Activated CD8-positive, alpha-beta memory T cell treated with anti-CD3 and anti-CD28 coated beads, Interleukin-2, amount 50 U/mL, for 48 hours (primary cell): Measurements from ENCODE around the gene BCAM.

Experiments used
- DNase-seq: peaks from one replicate; pipeline ENCODE4 v3.0.0-alpha.2; 2020

The BCAM gene

GRCh38 chr19:44792281-44792680 lies 16.6 kb upstream of the BCAM start:
- DNase-seq = no peak

- DNase-seq = no peak
Observed at GRCh38 chr19:44794610-44795009, 14.3 kb upstream of the BCAM start.

GRCh38 chr19:44795398-44795987 lies 13.4 kb upstream of the BCAM start:
- DNase-seq = no peak

GRCh38 chr19:44796701-44797115 lies 12.2 kb upstream of the BCAM start:
- no peak for DNase-seq

GRCh38 chr19:44799627-44800346 lies 9.1 kb upstream of the BCAM start:
- DNase-seq = no peak

- DNase-seq = peak; percentile 98
Observed at GRCh38 chr19:44800461-44800860, 8.4 kb upstream of the BCAM start.

GRCh38 chr19:44803442-44804428 lies 5.2 kb upstream of the BCAM start:
- no peak for DNase-seq

GRCh38 chr19:44806291-44806690 lies 2.6 kb upstream of the BCAM start:
- DNase-seq = no peak

GRCh38 chr19:44807162-44807561 lies 1.7 kb upstream of the BCAM start:
- DNase-seq = no peak

- DNase-seq = no peak
Observed at GRCh38 chr19:44807652-44808462, 1.0 kb upstream of the BCAM start.

- no peak for DNase-seq
Observed at GRCh38 chr19:44809577-44810233, 802 bp downstream of the BCAM start.

GRCh38 chr19:44810234-44811121 lies 1.6 kb downstream of the BCAM start:
- DNase-seq = no peak

- DNase-seq = no peak
Observed at GRCh38 chr19:44811122-44811419, 2.2 kb downstream of the BCAM start.

GRCh38 chr19:44812142-44812718 lies 3.3 kb downstream of the BCAM start:
- no peak for DNase-seq

GRCh38 chr19:44813070-44813840 lies 4.4 kb downstream of the BCAM start:
- DNase-seq = no peak

GRCh38 chr19:44813841-44814470 lies 5.1 kb downstream of the BCAM start:
- no peak for DNase-seq

- no peak for DNase-seq
Observed at GRCh38 chr19:44814517-44814916, 5.6 kb downstream of the BCAM start.

- DNase-seq = no peak
Observed at GRCh38 chr19:44816301-44816700, 7.4 kb downstream of the BCAM start.

- DNase-seq = no peak
Observed at GRCh38 chr19:44817725-44818465, 9.0 kb downstream of the BCAM start.
